ENCODE data around the gene COMMD6. TPM values are rescaled to one million over a fixed set of nuclear protein-coding genes. Genes with fewer than 3 reads are reported as not detected.

Gene COMMD6
- total and polyA plus RNA-seq, 8 donors, result 38.1 to 96.5 (median 59.2) TPM

GRCh38 chr13:75494491-75494890, 43.1 kb downstream of the COMMD6 start:
- no peak for TF ChIP-seq CTCF (IDR thresholded peaks at IDR 0.05)
- no peak for FAIRE-seq
- Histone ChIP-seq H3K4me3 (no peak overlapping the region), H3K27ac (no peak overlapping the region), H3K36me3 (no peaks in the 10 kb centered on the region), H3K4me1 (peaks cover 0 to 5% (median 0%) of the 10 kb centered on the region in 3 donors), H3K27me3 (no peaks in the 10 kb centered on the region), H3K9me3 (no peaks in the 10 kb centered on the region)
- intact Hi-C loops (cut with DNase I), result no loop called here
- DNase-seq, result no peak
- 50 to 51% methylated on average over 1 of the region's 1 CpG for WGBS, 2 donors
- ATAC-seq, result no peak

GRCh38 chr13:75493156-75493555, 44.5 kb downstream of the COMMD6 start:
- Histone ChIP-seq H3K4me1 (peaks cover 0 to 10% (median 0%) of the 10 kb centered on the region in 3 donors), H3K27me3 (no peaks in the 10 kb centered on the region), H3K4me3 (no peak overlapping the region), H3K27ac (no peak overlapping the region), H3K9me3 (no peaks in the 10 kb centered on the region), H3K36me3 (no peaks in the 10 kb centered on the region)
- DNase-seq (no peak), ATAC-seq (no peak), FAIRE-seq (no peak)
- TF ChIP-seq CTCF (IDR thresholded peaks at IDR 0.05), result no peak
- intact Hi-C loops (cut with DNase I), result no loop called here

- FAIRE-seq (no peak), ATAC-seq (no peak), DNase-seq (no peak)
- no peaks in the 10 kb centered on the region for H3K36me3 ChIP-seq
- 92 to 94% methylated on average over 5 of the region's 5 CpGs for WGBS, 2 donors
- H3K4me3 ChIP-seq, result no peak overlapping the region
- no peaks in the 10 kb centered on the region for H3K9me3 ChIP-seq
- TF ChIP-seq CTCF (IDR thresholded peaks at IDR 0.05), result no peak
- H3K4me1 ChIP-seq, result peaks cover 0 to 10% (median 0%) of the 10 kb centered on the region in 3 donors
- no peak overlapping the region for H3K27ac ChIP-seq
- intact Hi-C loops (cut with DNase I), result no loop called here
- no peaks in the 10 kb centered on the region for H3K27me3 ChIP-seq
Observed at GRCh38 chr13:75492389-75492788, 45.3 kb downstream of the COMMD6 start.

- FAIRE-seq, result no peak
- 74 to 88% methylated on average over 2 of the region's 2 CpGs for WGBS, 2 donors
Observed at GRCh38 chr13:75491376-75491775, 46.3 kb downstream of the COMMD6 start.

More at GRCh38 chr13:75491376-75491775, 46.3 kb downstream of the COMMD6 start:
- Histone ChIP-seq H3K27ac (no peak overlapping the region), H3K27me3 (no peaks in the 10 kb centered on the region), H3K4me3 (no peak overlapping the region), H3K9me3 (no peaks in the 10 kb centered on the region), H3K4me1 (peaks cover 0 to 10% (median 0%) of the 10 kb centered on the region in 3 donors), H3K36me3 (no peaks in the 10 kb centered on the region)
- intact Hi-C loops (cut with DNase I), result no loop called here
- no peak for TF ChIP-seq CTCF (IDR thresholded peaks at IDR 0.05)
- DNase-seq (no peak), ATAC-seq (no peak)

Data from pancreas (tissue), 10 donors.